ENCODE data around the gene TSPAN18.

TSPAN18 gene

GRCh38 chr11:44840085-44840478 lies 113.3 kb downstream of the TSPAN18 start:
- TF ChIP-seq YY1 (IDR thresholded peaks at IDR 0.05; ENCODE audit: insufficient read depth, insufficient read length), result no peak
- no peak for TF ChIP-seq SUZ12 (IDR thresholded peaks at IDR 0.05; ENCODE audit: extremely low read depth, insufficient read depth, insufficient read length)
- TF ChIP-seq ZNF274 (IDR thresholded peaks at IDR 0.05; ENCODE audit: low read depth, low read length), result no peak
- H3K4me3 ChIP-seq (ENCODE audit: insufficient read length, low read depth), result no peak overlapping the region
- H3K9ac ChIP-seq (ENCODE audit: insufficient read length, low read depth), result no peak overlapping the region
- H3K36me3 ChIP-seq (ENCODE audit: insufficient read depth, insufficient read length, low read length), result peaks cover 10% of the 10 kb centered on the region
- no peak for DNase-seq (ENCODE audit: low read depth, low spot score)
- H3K4me1 ChIP-seq (ENCODE audit: insufficient read depth, insufficient read length), result peaks cover 19% of the 10 kb centered on the region
- H3K27me3 ChIP-seq (ENCODE audit: insufficient read depth, insufficient read length), result no peaks in the 10 kb centered on the region
- peaks cover 22% of the 10 kb centered on the region for H3K9me3 ChIP-seq (ENCODE audit: insufficient read depth, low read length)

DNA sequence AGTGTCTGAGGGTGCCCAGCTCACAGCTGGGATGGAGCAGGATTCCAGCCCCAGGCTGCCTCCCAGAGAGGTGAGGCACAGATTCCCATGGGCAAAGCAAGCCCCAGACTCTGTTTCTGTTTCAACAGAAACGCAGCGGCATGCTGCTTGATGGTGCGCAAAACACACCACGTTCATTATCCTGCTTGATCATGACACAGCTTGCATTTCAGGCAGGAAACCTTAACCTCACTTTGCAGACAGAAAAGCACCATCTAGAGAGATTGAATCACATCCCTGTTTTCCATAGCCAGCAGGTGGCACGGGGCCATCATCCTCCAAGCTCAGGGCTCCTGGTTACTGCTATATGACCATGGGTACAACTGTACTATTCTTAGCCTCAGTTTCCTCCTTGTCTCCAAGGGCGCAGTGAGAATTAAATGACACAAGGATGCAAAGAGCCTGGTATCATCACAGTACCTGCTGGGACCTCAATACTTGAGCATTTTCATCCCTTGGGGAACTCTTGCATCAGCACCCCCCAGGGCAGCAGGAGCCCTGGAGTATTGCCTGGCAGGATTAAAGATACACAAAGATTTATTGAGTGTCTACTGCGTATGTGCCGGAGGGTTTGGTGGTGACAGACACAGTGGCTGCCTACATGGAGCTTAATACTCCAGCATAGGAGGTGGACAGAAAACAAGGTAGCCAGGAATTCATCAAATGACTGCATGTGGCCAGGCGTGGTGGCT lies 113.9 kb downstream of the TSPAN18 start:
- peaks cover 17% of the 10 kb centered on the region for H3K4me1 ChIP-seq (ENCODE audit: insufficient read depth, insufficient read length)
- H3K9me3 ChIP-seq (ENCODE audit: insufficient read depth, low read length), result peaks cover 22% of the 10 kb centered on the region
- no peak for DNase-seq (ENCODE audit: low read depth, low spot score)
- no peak overlapping the region for H3K4me3 ChIP-seq (ENCODE audit: insufficient read length, low read depth)
- no peak overlapping the region for H3K9ac ChIP-seq (ENCODE audit: insufficient read length, low read depth)
- peaks cover 16% of the 10 kb centered on the region for H3K36me3 ChIP-seq (ENCODE audit: insufficient read depth, insufficient read length, low read length)
- no peak for TF ChIP-seq YY1 (IDR thresholded peaks at IDR 0.05; ENCODE audit: insufficient read depth, insufficient read length)
- no peak for TF ChIP-seq SUZ12 (IDR thresholded peaks at IDR 0.05; ENCODE audit: extremely low read depth, insufficient read depth, insufficient read length)
- TF ChIP-seq ZNF274 (IDR thresholded peaks at IDR 0.05; ENCODE audit: low read depth, low read length), result no peak
- no peaks in the 10 kb centered on the region for H3K27me3 ChIP-seq (ENCODE audit: insufficient read depth, insufficient read length)

- Histone ChIP-seq H3K9ac (ENCODE audit: insufficient read length, low read depth) (peak overlapping the region; percentile 37), H3K4me3 (ENCODE audit: insufficient read length, low read depth) (no peak overlapping the region), H3K36me3 (ENCODE audit: insufficient read depth, insufficient read length, low read length) (peaks cover 31% of the 10 kb centered on the region), H3K27me3 (ENCODE audit: insufficient read depth, insufficient read length) (no peaks in the 10 kb centered on the region), H3K9me3 (ENCODE audit: insufficient read depth, low read length) (peaks cover 21% of the 10 kb centered on the region), H3K4me1 (ENCODE audit: insufficient read depth, insufficient read length) (peaks cover 17% of the 10 kb centered on the region)
- DNase-seq (ENCODE audit: low read depth, low spot score), result no peak
- no peak for TF ChIP-seq ZNF274 (IDR thresholded peaks at IDR 0.05; ENCODE audit: low read depth, low read length)
- no peak for TF ChIP-seq SUZ12 (IDR thresholded peaks at IDR 0.05; ENCODE audit: extremely low read depth, insufficient read depth, insufficient read length)
- no peak for TF ChIP-seq YY1 (IDR thresholded peaks at IDR 0.05; ENCODE audit: insufficient read depth, insufficient read length)
These were observed 115.5 kb downstream of the TSPAN18 start for GRCh38 chr11:44842220-44842619.

DNA sequence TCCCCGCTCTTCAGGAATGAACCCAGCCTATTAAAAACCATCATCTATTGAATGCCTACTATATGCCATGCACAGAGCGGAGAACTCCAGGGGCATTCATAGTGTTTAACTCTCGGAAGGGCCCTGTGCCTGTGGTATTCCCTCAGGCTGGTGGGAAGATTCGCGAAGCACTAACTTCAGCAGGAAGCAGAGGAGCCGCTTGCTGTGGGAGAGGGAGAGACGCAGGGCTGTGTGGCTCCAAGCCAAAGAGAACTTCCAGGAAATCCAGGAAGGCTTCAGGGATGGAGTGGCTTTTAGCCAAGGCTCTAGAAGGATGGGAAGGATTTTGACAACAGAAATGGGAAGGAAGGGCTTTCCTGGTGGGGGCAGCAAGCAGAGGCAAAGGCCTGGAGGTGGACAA lies 120.1 kb downstream of the TSPAN18 start:
- no peaks in the 10 kb centered on the region for H3K27me3 ChIP-seq (ENCODE audit: insufficient read depth, insufficient read length)
- no peak overlapping the region for H3K4me3 ChIP-seq (ENCODE audit: insufficient read length, low read depth)
- peaks cover 16% of the 10 kb centered on the region; the same call in 1 of the 2 replicates for H3K9me3 ChIP-seq (ENCODE audit: insufficient read depth, low read length)
- TF ChIP-seq ZNF274 (IDR thresholded peaks at IDR 0.05; ENCODE audit: low read depth, low read length), result no peak
- no peak for TF ChIP-seq YY1 (IDR thresholded peaks at IDR 0.05; ENCODE audit: insufficient read depth, insufficient read length)
- no peak for TF ChIP-seq SUZ12 (IDR thresholded peaks at IDR 0.05; ENCODE audit: extremely low read depth, insufficient read depth, insufficient read length)
- peaks cover 50% of the 10 kb centered on the region for H3K36me3 ChIP-seq (ENCODE audit: insufficient read depth, insufficient read length, low read length)
- H3K4me1 ChIP-seq (ENCODE audit: insufficient read depth, insufficient read length), result peaks cover 32% of the 10 kb centered on the region
- DNase-seq (ENCODE audit: low read depth, low spot score), result no peak
- H3K9ac ChIP-seq (ENCODE audit: insufficient read length, low read depth), result no peak overlapping the region

DNA sequence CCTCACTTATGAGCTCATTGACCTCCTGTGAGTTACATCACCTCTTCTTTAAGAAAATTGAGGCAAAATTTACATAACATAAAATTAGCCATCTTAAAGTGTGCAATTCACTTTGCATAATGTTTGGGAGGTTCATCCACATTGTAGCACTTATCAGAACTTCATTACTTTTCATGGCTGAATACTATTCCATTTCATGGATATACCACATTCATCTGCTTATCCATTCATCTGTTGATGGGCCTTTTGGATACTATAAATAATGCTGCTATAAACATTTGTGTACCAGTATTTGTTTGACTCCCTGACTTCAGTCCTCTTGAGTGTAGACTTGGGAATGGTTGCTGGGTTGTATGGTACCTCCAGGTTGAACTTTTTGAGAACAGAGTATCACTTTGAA lies 120.6 kb downstream of the TSPAN18 start:
- H3K9me3 ChIP-seq (ENCODE audit: insufficient read depth, low read length), result peaks cover 16% of the 10 kb centered on the region; the same call in 1 of the 2 replicates
- peaks cover 53% of the 10 kb centered on the region for H3K36me3 ChIP-seq (ENCODE audit: insufficient read depth, insufficient read length, low read length)
- no peak for DNase-seq (ENCODE audit: low read depth, low spot score)
- peaks cover 29% of the 10 kb centered on the region for H3K4me1 ChIP-seq (ENCODE audit: insufficient read depth, insufficient read length)
- no peak overlapping the region for H3K4me3 ChIP-seq (ENCODE audit: insufficient read length, low read depth)
- H3K27me3 ChIP-seq (ENCODE audit: insufficient read depth, insufficient read length), result no peaks in the 10 kb centered on the region
- H3K9ac ChIP-seq (ENCODE audit: insufficient read length, low read depth), result no peak overlapping the region
- TF ChIP-seq YY1 (IDR thresholded peaks at IDR 0.05; ENCODE audit: insufficient read depth, insufficient read length) (no peak), ZNF274 (IDR thresholded peaks at IDR 0.05; ENCODE audit: low read depth, low read length) (no peak)

DNA sequence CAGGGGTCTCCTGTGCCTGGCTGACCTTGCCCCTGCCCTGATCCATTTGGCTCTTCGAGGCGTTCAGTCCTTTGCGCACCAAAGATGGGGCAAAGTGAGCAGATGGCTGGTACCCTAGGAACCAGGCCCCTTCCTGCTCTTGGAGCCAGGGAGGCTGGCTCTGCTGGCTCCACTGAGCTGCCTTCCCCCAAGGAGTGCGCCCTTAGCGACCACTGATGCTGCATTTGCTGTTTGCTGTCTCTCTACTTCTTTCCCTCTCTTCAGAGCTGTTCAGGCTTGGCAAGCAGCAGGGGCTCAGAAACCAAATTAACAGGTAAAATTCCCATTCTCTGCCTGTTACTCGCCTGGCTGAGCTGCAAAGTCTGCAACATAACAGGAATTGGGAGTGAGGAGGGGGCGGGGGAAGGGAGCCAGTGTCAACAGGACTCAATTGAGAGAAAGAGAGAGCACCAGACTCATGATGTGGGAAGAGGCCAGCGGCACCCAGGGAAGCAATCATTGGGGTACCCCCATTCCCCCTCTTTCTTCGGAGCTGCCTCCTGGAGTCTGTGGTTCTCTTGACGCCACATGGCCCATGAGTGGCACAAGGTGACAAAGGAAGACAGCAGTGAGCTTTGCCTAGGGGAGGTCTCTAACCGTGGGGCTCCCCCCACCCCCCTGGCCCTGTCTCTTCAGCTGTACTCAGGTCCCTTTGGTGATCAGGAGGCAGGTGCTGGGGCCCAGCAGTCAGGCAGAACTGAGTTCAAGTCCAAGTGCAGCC lies 121.6 kb downstream of the TSPAN18 start:
- no peak for TF ChIP-seq ZNF274 (IDR thresholded peaks at IDR 0.05; ENCODE audit: low read depth, low read length)
- no peak for TF ChIP-seq SUZ12 (IDR thresholded peaks at IDR 0.05; ENCODE audit: extremely low read depth, insufficient read depth, insufficient read length)
- no peak for TF ChIP-seq YY1 (IDR thresholded peaks at IDR 0.05; ENCODE audit: insufficient read depth, insufficient read length)
- peaks cover 56% of the 10 kb centered on the region for H3K36me3 ChIP-seq (ENCODE audit: insufficient read depth, insufficient read length, low read length)
- no peak overlapping the region for H3K9ac ChIP-seq (ENCODE audit: insufficient read length, low read depth)
- H3K4me3 ChIP-seq (ENCODE audit: insufficient read length, low read depth), result no peak overlapping the region
- DNase-seq (ENCODE audit: low read depth, low spot score), result peak; percentile 43
- H3K27me3 ChIP-seq (ENCODE audit: insufficient read depth, insufficient read length), result no peaks in the 10 kb centered on the region
- peaks cover 28% of the 10 kb centered on the region for H3K4me1 ChIP-seq (ENCODE audit: insufficient read depth, insufficient read length)
- peaks cover 16% of the 10 kb centered on the region; the same call in 1 of the 2 replicates for H3K9me3 ChIP-seq (ENCODE audit: insufficient read depth, low read length)

- no peak for DNase-seq (ENCODE audit: low read depth, low spot score)
These were observed 122.2 kb downstream of the TSPAN18 start for GRCh38 chr11:44848963-44849350.

More at GRCh38 chr11:44848963-44849350, 122.2 kb downstream of the TSPAN18 start:
- H3K4me3 ChIP-seq (ENCODE audit: insufficient read length, low read depth), result no peak overlapping the region
- H3K36me3 ChIP-seq (ENCODE audit: insufficient read depth, insufficient read length, low read length), result peaks cover 56% of the 10 kb centered on the region
- no peak for TF ChIP-seq YY1 (IDR thresholded peaks at IDR 0.05; ENCODE audit: insufficient read depth, insufficient read length)
- no peak for TF ChIP-seq ZNF274 (IDR thresholded peaks at IDR 0.05; ENCODE audit: low read depth, low read length)
- TF ChIP-seq SUZ12 (IDR thresholded peaks at IDR 0.05; ENCODE audit: extremely low read depth, insufficient read depth, insufficient read length), result no peak
- no peaks in the 10 kb centered on the region for H3K27me3 ChIP-seq (ENCODE audit: insufficient read depth, insufficient read length)
- peaks cover 16% of the 10 kb centered on the region; the same call in 1 of the 2 replicates for H3K9me3 ChIP-seq (ENCODE audit: insufficient read depth, low read length)
- H3K9ac ChIP-seq (ENCODE audit: insufficient read length, low read depth), result no peak overlapping the region
- H3K4me1 ChIP-seq (ENCODE audit: insufficient read depth, insufficient read length), result peaks cover 31% of the 10 kb centered on the region
